H1 (cell line): Measurements from ENCODE around the gene AIMP1. TPM values are rescaled to one million over a fixed set of nuclear protein-coding genes. Genes with fewer than 3 reads are reported as not detected.

Experiments
- CTCF ChIA-PET: fragments of 300-600 bp; sonication (Branson Sonifier 250); formaldehyde crosslinking; loops from one replicate; lab custom pipeline; 2021; ENCODE audit not compliant: partially characterized antibody; lab: Charles Lee
- POLR2A ChIA-PET: fragments of 300-600 bp; sonication (Branson Sonifier 250); formaldehyde crosslinking; loops from one replicate; lab custom pipeline; 2021; ENCODE audit warnings: inconsistent platforms; ENCODE audit not compliant: partially characterized antibody; lab: Charles Lee
- DNase-seq, 2 experiments: peaks; one replicate each; pipeline versions ENCODE4 v3.0.0 to v3.0.0-alpha.2; 2010 to 2022; ENCODE audit warnings: low spot score in 2 of 2, low read depth in 1 of 2, mixed read lengths in 1 of 2
- FAIRE-seq: peaks from 2 replicates; lab custom pipeline; 2011; peaks lifted over from hg19 to GRCh38; lab: Jason Lieb, UNC
- H2AFZ ChIP-seq: 2 replicates; pipeline ENCODE4 v1.8.1; 2012; ENCODE audit warnings: low read length, inconsistent platforms
- H2AK5ac ChIP-seq: 2 replicates; pipeline ENCODE4 v1.6.1; 2013; ENCODE audit warnings: low read depth, low read length
- H2BK120ac ChIP-seq: replicated peaks from 2 replicates; pipeline ENCODE3; 2013; ENCODE audit warnings: low read depth, low read length, inconsistent platforms
- H2BK12ac ChIP-seq: 2 replicates; pipeline ENCODE4 v1.6.1; 2013; ENCODE audit warnings: low read depth, low read length
- H2BK15ac ChIP-seq: 2 replicates; pipeline ENCODE4 v1.6.1; 2013; ENCODE audit warnings: low read length
- H2BK20ac ChIP-seq: 2 replicates; pipeline ENCODE4 v1.6.1; 2013; ENCODE audit warnings: low read length
- H2BK5ac ChIP-seq: 2 replicates; pipeline ENCODE4 v1.6.1; 2013; ENCODE audit warnings: low read depth, low read length
- H3K14ac ChIP-seq: 2 replicates; pipeline ENCODE4 v1.6.1; 2013; ENCODE audit warnings: inconsistent platforms; ENCODE audit not compliant: insufficient read length
- H3K18ac ChIP-seq: 2 replicates; pipeline ENCODE4 v1.6.1; 2013; ENCODE audit warnings: low read length; ENCODE audit errors: extremely low read depth
- H3K23ac ChIP-seq: 2 replicates; pipeline ENCODE4 v1.6.1; 2013; ENCODE audit warnings: inconsistent platforms; ENCODE audit not compliant: insufficient read length
- H3K23me2 ChIP-seq: 2 replicates; pipeline ENCODE4 v1.6.1; 2013; ENCODE audit warnings: low read depth, low read length
- H3K27ac ChIP-seq: 2 replicates; pipeline ENCODE4 v1.6.1; 2011; ENCODE audit warnings: low read depth, low read length, inconsistent platforms
- H3K27me3 ChIP-seq, 4 experiments: replicated peaks in 1 of 4; 1 replicate in 1 of 4; 2 replicates in 3 of 4; pipeline versions ENCODE4 v1.6.1 to v1.8.1; 2011 to 2013; ENCODE audit warnings: low read length in 3 of 4, mild to moderate bottlenecking in 3 of 4, inconsistent platforms in 2 of 4, mixed read lengths in 2 of 4, moderate library complexity in 1 of 4; ENCODE audit not compliant: control insufficient read depth in 3 of 4, insufficient read depth in 3 of 4; ENCODE audit errors: extremely low read depth in 1 of 4
- H3K36me3 ChIP-seq, 4 experiments: 2 replicates each; pipeline versions ENCODE4 v1.6.1 to v1.8.1; 2011 to 2013; ENCODE audit warnings: mild to moderate bottlenecking in 4 of 4, low read length in 3 of 4, moderate library complexity in 2 of 4, control low read depth in 1 of 4, inconsistent platforms in 1 of 4; ENCODE audit not compliant: insufficient read depth in 4 of 4, control insufficient read depth in 2 of 4
- H3K4ac ChIP-seq: replicated peaks from 2 replicates; pipeline ENCODE3; 2013; ENCODE audit warnings: low read length, low read depth, mixed read lengths, inconsistent platforms; ENCODE audit not compliant: insufficient read length
- H3K4me1 ChIP-seq, 4 experiments: replicated peaks in 1 of 4; 1 replicate in 1 of 4; 2 replicates in 3 of 4; pipeline versions ENCODE4 v1.6.1 to v1.8.1; 2011 to 2013; ENCODE audit warnings: low read length in 3 of 4, inconsistent platforms in 2 of 4, mixed read lengths in 1 of 4; ENCODE audit not compliant: insufficient read depth in 4 of 4, control insufficient read depth in 3 of 4
- H3K4me2 ChIP-seq, 2 experiments: 2 replicates each; pipeline versions ENCODE4 v1.6.1 to v1.8.1; 2011 to 2013; ENCODE audit warnings: low read depth in 2 of 2, low read length in 2 of 2, control low read depth in 1 of 2, inconsistent platforms in 1 of 2, mild to moderate bottlenecking in 1 of 2; ENCODE audit not compliant: insufficient read depth in 1 of 2
- H3K4me3 ChIP-seq, 4 experiments: fragments of 200-600, 300-600 bp in 1 of 4; sonication (generic), shearing (Covaris generic), sonication (Bioruptor Twin) in 1 of 4; 2 replicates each; pipeline versions ENCODE4 v1.5.1 to v1.8.1; 2011 to 2016; ENCODE audit warnings: low read length in 4 of 4, low read depth in 3 of 4, control low read depth in 2 of 4, inconsistent platforms in 2 of 4, mild to moderate bottlenecking in 2 of 4, mixed read lengths in 1 of 4, moderate library complexity in 1 of 4; ENCODE audit not compliant: insufficient read depth in 2 of 4; ENCODE audit errors: extremely low read depth in 1 of 4
- H3K56ac ChIP-seq: replicated peaks from 2 replicates; pipeline ENCODE3; 2013; ENCODE audit warnings: low read depth, mild to moderate bottlenecking, mixed read lengths, low read length, inconsistent platforms; ENCODE audit not compliant: insufficient read length
- H3K79me1 ChIP-seq: 2 replicates; pipeline ENCODE4 v1.6.1; 2013; ENCODE audit warnings: low read depth, low read length, control low read depth
- H3K79me2 ChIP-seq, 2 experiments: 2 replicates each; pipeline versions ENCODE4 v1.6.1 to v1.8.1; 2012 to 2013; ENCODE audit warnings: low read length in 2 of 2, mild to moderate bottlenecking in 2 of 2, inconsistent platforms in 1 of 2; ENCODE audit not compliant: insufficient read depth in 2 of 2, control insufficient read depth in 1 of 2
- H3K9ac ChIP-seq, 4 experiments: replicated peaks in 1 of 4; 1 replicate in 1 of 4; 2 replicates in 3 of 4; pipeline versions ENCODE4 v1.6.1 to v1.8.1; 2011 to 2013; ENCODE audit warnings: low read depth in 3 of 4, low read length in 3 of 4, control low read depth in 2 of 4, mild to moderate bottlenecking in 2 of 4, moderate library complexity in 2 of 4, inconsistent platforms in 1 of 4; ENCODE audit errors: extremely low read depth in 1 of 4
- H3K9me3 ChIP-seq, 2 experiments: 2 replicates each; pipeline versions ENCODE4 v1.6.1 to v1.8.1; 2012 to 2013; ENCODE audit warnings: mild to moderate bottlenecking in 2 of 2, moderate library complexity in 2 of 2, control low read depth in 1 of 2, inconsistent platforms in 1 of 2, low read depth in 1 of 2, low read length in 1 of 2, mixed read lengths in 1 of 2; ENCODE audit not compliant: insufficient read depth in 2 of 2
- H4K20me1 ChIP-seq, 2 experiments: replicated peaks in 1 of 2; 2 replicates each; pipeline versions ENCODE3 to v1.8.1; 2011 to 2013; ENCODE audit warnings: inconsistent platforms in 2 of 2, low read length in 2 of 2, mild to moderate bottlenecking in 1 of 2; ENCODE audit not compliant: insufficient read depth in 2 of 2, control insufficient read depth in 1 of 2
- H4K5ac ChIP-seq: 2 replicates; pipeline ENCODE4 v1.6.1; 2013; ENCODE audit warnings: low read length, low read depth, mixed read lengths, inconsistent platforms; ENCODE audit not compliant: insufficient read length
- H4K8ac ChIP-seq: 2 replicates; pipeline ENCODE4 v1.8.0; 2013; ENCODE audit warnings: mild to moderate bottlenecking, moderate library complexity, low read length, inconsistent platforms; ENCODE audit not compliant: insufficient read depth; ENCODE audit errors: extremely low read depth
- H4K91ac ChIP-seq: replicated peaks from 2 replicates; pipeline ENCODE3; 2013; ENCODE audit warnings: low read length, mixed read lengths, inconsistent platforms; ENCODE audit not compliant: insufficient read length
- ASH2L ChIP-seq: fragments of 200-600, 300-600 bp; sonication (generic); IDR thresholded peaks from one replicate; pipeline ENCODE4 v1.7.1; 2017; ENCODE audit warnings: low read length
- CBX5 ChIP-seq: fragments of 300-800, 300-1000 bp; sonication (generic); IDR thresholded peaks from 2 replicates; pipeline ENCODE4 v1.7.1; 2016; ENCODE audit warnings: antibody characterized with exemption, low read length, low read depth
- CBX8 ChIP-seq: fragments of 300-800, 300-1000 bp; sonication (generic); IDR thresholded peaks from 2 replicates; pipeline ENCODE4 v1.7.1; 2016; ENCODE audit warnings: low read depth, low read length, borderline replicate concordance
- FOSL1 ChIP-seq: IDR thresholded peaks from 2 replicates; pipeline ENCODE4 v1.6.1; 2011; ENCODE audit warnings: mild to moderate bottlenecking, low read depth, low read length, moderate library complexity; ENCODE audit not compliant: insufficient read depth
- GTF2F1 ChIP-seq: IDR thresholded peaks from 2 replicates; pipeline ENCODE4 v1.6.1; 2012; ENCODE audit warnings: low read depth, low read length, improper control_type of control experiment, borderline replicate concordance
- HDAC2 ChIP-seq, 2 experiments: fragments of 300-600 bp in 1 of 2; sonication (generic) in 1 of 2; IDR thresholded peaks; 2 replicates each; pipeline ENCODE4 v1.6.1; 2011 to 2012; ENCODE audit warnings: low read depth in 2 of 2, low read length in 2 of 2, mild to moderate bottlenecking in 2 of 2, moderate library complexity in 2 of 2, borderline replicate concordance in 1 of 2, inconsistent platforms in 1 of 2
- JUN ChIP-seq: IDR thresholded peaks from 2 replicates; pipeline ENCODE4 v1.6.1; 2011; ENCODE audit warnings: low read depth, mild to moderate bottlenecking, improper control_type of control experiment, low read length
- JUND ChIP-seq: IDR thresholded peaks from 2 replicates; pipeline ENCODE4 v1.6.1; 2011; ENCODE audit warnings: mild to moderate bottlenecking, improper control_type of control experiment, low read length
- MAFK ChIP-seq: IDR thresholded peaks from 2 replicates; pipeline ENCODE4 v1.6.1; 2012; ENCODE audit warnings: low read depth, mild to moderate bottlenecking, improper control_type of control experiment, low read length
- POLR2AphosphoS5 ChIP-seq: IDR thresholded peaks from 2 replicates; pipeline ENCODE4 v1.6.1; 2011; ENCODE audit warnings: low read depth, low read length
- RFX5 ChIP-seq: IDR thresholded peaks from 2 replicates; pipeline ENCODE4 v1.6.1; 2011; ENCODE audit warnings: low read depth, low read length, improper control_type of control experiment, borderline replicate concordance
- SRF ChIP-seq: IDR thresholded peaks from 2 replicates; pipeline ENCODE4 v1.6.1; 2011; ENCODE audit warnings: mild to moderate bottlenecking, low read depth, low read length, moderate library complexity
- TAF7 ChIP-seq: optimal IDR thresholded peaks from 2 replicates; pipeline ENCODE3; 2011; ENCODE audit warnings: low read depth, mild to moderate bottlenecking, inconsistent platforms, low read length, moderate library complexity, borderline replicate concordance
- polyA plus RNA-seq, 7 experiments: library from polyadenylated mRNA; depleted of rRNA in 3 of 7; stranded (reverse) in 5 of 7; unstranded in 2 of 7; fragments of >200 nt in 5 of 7; fragments of 200-250 nt in 2 of 7; gene quantifications; 1 replicate in 5 of 7; 2 replicates in 1 of 7; 4 replicates in 1 of 7; pipeline versions ENCODE4 v1.2.1 to v1.2.3, GENCODE V29; 2011 to 2013; ENCODE audit warnings: missing spikeins in 2 of 7, mixed read lengths in 2 of 7
- total RNA-seq: library from RNA; stranded (reverse); fragmentation: NEBNext Ultra II Directional; extraction: Animal tissue kit (Norgen Biotek cat#: 25700); gene quantifications from 2 replicates; pipeline ENCODE4 v1.2.1, GENCODE V29; 2021
- TF ChIP-seq, protein P1 (sequence below): IDR thresholded peaks from 2 replicates; pipeline ENCODE4 v1.6.1; 2012; ENCODE audit warnings: low read length, inconsistent platforms

The AIMP1 gene
- total and polyA plus RNA-seq, 2 of the 8 experiments (the other 6 are each of a cell fraction or from before 2014, with no cell fraction given), result 7.9 to 54.6 TPM

- H3K14ac ChIP-seq, result no peak overlapping the region
- H2BK120ac ChIP-seq, result no peak overlapping the region
- H4K20me1 ChIP-seq, result no peaks in the 10 kb centered on the region
- H2AFZ ChIP-seq, result no peak overlapping the region
- no peak overlapping the region for H3K4ac ChIP-seq
- no peak overlapping the region for H3K23ac ChIP-seq
- no peak overlapping the region for H3K56ac ChIP-seq
- no peak overlapping the region for H4K91ac ChIP-seq
- DNase-seq (no peak), FAIRE-seq (no peak)
- H3K27ac ChIP-seq, result no peak overlapping the region
- no peak overlapping the region for H2AK5ac ChIP-seq
- H3K9ac ChIP-seq, result no peak overlapping the region
- H3K4me2 ChIP-seq, result no peak overlapping the region
- H3K27me3 ChIP-seq, result no peaks in the 10 kb centered on the region
- H2BK5ac ChIP-seq, result no peak overlapping the region
- H2BK15ac ChIP-seq, result no peak overlapping the region
- POLR2A ChIA-PET, result no interaction called here
- no peaks in the 10 kb centered on the region for H3K23me2 ChIP-seq
- H4K8ac ChIP-seq, result no peak overlapping the region
- H3K36me3 ChIP-seq, result peaks cover 0 to 25% (median 15%) of the 10 kb centered on the region in 4 experiments; a peak in 6 of 8 replicates
- H3K9me3 ChIP-seq, result no peaks in the 10 kb centered on the region
- H2BK20ac ChIP-seq, result no peak overlapping the region
- H2BK12ac ChIP-seq, result no peak overlapping the region
- peaks cover 0 to 5% of the 10 kb centered on the region in 2 experiments; a peak in 1 of 4 replicates for H3K79me2 ChIP-seq
- CTCF ChIA-PET, result interaction anchor here (0.6 kb wide), 1 partner anchor 201 kb away, joined by 3 read pairs; no protein-coding TSS in a partner anchor
- no peaks in the 10 kb centered on the region for H3K4me1 ChIP-seq
- no peaks in the 10 kb centered on the region for H3K79me1 ChIP-seq
- no peak overlapping the region for H4K5ac ChIP-seq
- no peak overlapping the region for H3K18ac ChIP-seq
- no peak overlapping the region for H3K4me3 ChIP-seq
- TF ChIP-seq GTF2F1 (no peak), MAFK (no peak), JUND (no peak), FOSL1 (no peak), CBX8 (no peak), ASH2L (no peak), SRF (no peak), RFX5 (no peak), TAF7 (no peak), HDAC2 (IDR thresholded peaks at IDR 0.05; ENCODE audit: borderline replicate concordance in 1 of 2, low read depth in 2 of 2, low read length in 2 of 2) (no peak), JUN (no peak), CBX5 (no peak), POLR2AphosphoS5 (no peak)
- TF ChIP-seq, protein P1, sequence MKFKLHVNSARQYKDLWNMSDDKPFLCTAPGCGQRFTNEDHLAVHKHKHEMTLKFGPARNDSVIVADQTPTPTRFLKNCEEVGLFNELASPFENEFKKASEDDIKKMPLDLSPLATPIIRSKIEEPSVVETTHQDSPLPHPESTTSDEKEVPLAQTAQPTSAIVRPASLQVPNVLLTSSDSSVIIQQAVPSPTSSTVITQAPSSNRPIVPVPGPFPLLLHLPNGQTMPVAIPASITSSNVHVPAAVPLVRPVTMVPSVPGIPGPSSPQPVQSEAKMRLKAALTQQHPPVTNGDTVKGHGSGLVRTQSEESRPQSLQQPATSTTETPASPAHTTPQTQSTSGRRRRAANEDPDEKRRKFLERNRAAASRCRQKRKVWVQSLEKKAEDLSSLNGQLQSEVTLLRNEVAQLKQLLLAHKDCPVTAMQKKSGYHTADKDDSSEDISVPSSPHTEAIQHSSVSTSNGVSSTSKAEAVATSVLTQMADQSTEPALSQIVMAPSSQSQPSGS, result no peak
These were observed 21.6 kb downstream of the AIMP1 start for GRCh38 chr4:106337916-106338315.
